GM12872 (cell line): ENCODE results near the gene PPIG.

Experiments
- CTCF ChIP-seq: IDR thresholded peaks from 3 replicates; pipeline ENCODE4 v1.5.1; 2011; ENCODE audit warnings: low read depth, mild to moderate bottlenecking, low read length, moderate library complexity; ENCODE audit not compliant: insufficient read depth

Gene PPIG

GRCh38 chr2:169649278-169649677, 65.1 kb downstream of the PPIG start:
- no peak for TF ChIP-seq CTCF

DNA sequence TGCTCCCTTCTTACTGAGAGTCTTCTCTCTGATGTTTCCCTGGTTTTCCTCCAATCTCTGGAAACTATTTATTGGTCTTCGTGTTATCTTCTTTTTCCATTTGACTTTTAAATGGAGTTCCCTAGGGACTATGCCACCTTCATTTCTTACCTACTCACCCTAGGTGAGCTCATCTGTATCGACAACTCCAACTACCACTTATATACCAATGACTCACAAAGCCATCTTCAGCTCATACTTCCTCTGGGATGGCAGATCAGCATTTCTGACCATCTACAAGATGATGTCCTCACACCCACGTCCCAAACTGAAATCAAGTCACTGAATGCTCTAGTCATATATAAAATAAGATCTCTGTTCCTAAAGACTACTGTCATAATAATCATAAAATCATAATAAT, 69.5 kb downstream of the PPIG start:
- no peak for TF ChIP-seq CTCF

DNA sequence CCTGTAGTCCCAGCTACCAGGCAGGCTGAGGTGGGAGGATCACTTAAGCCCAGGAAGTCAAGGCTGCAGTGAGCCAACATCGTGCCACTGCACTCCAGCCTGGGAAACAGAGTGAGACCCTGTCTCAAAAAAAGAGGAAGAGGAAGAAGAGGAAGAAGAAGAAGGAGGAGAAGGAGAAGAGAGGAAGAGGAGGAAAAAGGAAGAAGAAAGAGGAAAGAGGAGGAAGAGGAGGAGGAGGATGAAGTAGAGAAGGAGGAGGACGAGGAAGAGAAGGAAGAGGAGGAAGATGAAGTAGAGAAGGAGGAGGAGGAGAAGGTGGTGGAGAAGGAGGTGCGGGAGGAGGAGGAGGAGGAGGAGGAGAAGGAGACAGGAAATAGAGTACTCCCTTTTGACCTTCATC, 72.0 kb downstream of the PPIG start:
- no peak for TF ChIP-seq CTCF

GRCh38 chr2:169658877-169659276, 74.7 kb downstream of the PPIG start:
- no peak for TF ChIP-seq CTCF

DNA sequence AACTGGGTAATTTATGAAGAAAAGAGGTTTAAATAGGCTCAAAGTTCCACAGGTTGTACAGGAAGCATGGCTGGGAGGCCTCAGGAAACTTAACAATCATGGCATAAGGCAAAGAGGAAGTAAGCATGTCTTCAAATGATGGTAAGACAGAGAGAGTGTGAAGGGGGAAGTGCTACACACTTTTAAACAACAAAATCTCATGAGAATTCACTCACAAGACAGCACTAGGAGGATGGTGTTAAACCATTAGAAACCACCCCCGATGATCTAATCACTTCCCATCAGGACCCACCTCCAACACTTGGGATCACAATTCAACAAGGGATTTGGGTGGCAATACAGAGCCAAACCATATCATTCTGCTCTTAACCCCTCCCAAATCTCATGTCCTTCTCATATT, 75.2 kb downstream of the PPIG start:
- TF ChIP-seq CTCF: no peak

DNA sequence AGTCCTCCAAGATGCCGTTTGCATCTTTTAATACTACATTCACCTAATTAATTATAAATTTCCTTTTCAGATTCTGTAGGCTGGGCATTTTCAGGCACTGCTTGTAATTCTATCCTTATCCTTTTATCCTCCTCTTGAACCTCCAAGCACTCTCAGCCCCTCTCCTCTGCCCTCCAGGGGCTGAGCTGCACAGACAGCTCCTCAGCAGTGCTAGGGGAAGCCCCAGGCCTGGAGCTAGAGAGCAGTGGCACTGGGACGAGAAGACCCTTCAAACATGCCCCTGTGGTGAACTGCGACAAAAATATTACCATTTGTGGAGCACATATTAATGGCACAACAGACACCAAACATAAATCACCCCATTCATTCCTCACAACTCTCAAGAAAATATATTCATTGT, 77.1 kb downstream of the PPIG start:
- no peak for TF ChIP-seq CTCF

DNA sequence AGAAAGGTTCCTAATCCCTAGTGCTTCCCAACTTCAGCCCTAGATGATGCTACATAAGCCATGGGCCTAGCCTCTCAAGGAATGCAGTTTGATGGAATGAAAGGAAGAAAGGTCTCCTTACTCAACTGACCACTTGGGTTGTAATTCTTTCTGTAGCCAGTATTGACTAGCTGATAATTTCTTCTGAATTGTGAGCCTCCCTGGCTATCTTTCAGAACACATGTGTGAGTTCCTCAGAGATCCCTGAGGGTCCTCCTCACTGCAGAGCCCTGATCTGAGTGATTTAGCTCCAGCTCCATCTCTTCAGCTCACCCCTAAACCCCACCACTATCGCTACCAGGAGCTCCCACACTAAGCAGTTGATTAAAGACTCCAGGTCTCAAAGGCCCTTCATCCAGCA, 78.6 kb downstream of the PPIG start:
- TF ChIP-seq CTCF: no peak

GRCh38 chr2:169663247-169663646, 79.1 kb downstream of the PPIG start:
- TF ChIP-seq CTCF: no peak
